HG02852 (cell line): ENCODE measurements around the gene IDE.

Source experiments
- ATAC-seq: cut with Tn5 transposase; IDR thresholded peaks from one replicate; pipeline ENCODE4 v1.9.1; 2021; ENCODE audit warnings: mild to moderate bottlenecking, moderate library complexity; ENCODE audit not compliant: unreplicated experiment

The IDE gene

GRCh38 chr10:92567952-92568600 lies 5.8 kb downstream of the IDE start:
- peak; percentile 85 for ATAC-seq

DNA sequence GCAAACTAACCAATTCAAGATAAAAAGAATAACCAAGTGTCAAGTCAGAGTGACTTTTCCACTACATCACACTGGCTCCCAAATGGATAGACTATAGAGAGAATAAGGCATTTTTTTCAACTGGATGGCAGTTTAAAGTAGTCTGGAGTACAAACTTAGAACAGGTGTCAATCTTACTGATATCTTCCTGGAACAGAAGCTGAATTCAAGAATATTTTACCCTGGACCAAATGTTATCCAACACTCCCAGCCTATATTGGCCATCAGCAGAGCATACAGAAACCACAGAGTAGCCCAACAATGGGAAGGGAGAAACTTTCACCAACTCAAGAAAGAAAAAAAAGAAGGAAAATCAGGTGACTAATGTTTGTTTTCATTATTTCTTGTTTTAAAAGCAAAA lies 11.5 kb downstream of the IDE start:
- ATAC-seq: no peak

DNA sequence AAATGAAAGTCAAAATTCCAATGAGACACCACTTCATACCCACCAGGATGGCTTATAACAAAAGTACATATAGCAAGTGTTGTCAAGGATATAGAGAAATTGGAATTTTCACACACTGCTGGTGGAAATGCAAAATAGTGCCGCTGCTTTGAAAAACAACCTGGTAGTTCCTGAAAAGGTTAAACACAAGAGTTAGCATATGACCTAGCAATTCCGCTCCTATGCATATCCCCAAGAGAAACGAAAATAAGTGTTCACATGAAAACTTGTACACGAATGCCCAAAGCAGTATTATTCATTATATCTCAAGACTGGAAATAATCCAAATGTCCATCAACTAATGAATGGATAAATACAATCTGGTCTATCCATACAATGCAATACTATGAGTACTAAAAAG lies 14.8 kb downstream of the IDE start:
- no peak for ATAC-seq

GRCh38 chr10:92553959-92554358 lies 19.9 kb downstream of the IDE start:
- ATAC-seq: no peak

DNA sequence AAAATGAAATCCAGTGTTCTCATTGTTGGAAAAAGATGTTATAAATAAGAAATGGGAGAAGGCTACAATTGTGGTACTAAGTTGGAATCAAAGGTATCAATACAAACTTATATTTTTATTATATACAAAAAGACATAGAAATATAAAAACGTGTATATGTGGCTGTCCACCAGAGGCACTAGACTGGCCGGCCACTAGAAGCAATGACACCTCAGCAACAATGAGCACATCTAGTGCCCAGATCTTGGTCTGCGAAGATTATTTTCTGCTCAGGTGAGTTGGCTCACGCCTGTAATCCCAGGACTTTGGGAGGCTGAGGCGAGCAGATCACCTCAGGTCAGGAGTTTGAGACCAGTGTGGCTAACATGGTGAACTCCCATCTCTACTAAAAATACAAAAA lies 21.6 kb downstream of the IDE start:
- ATAC-seq: peak; percentile 33

DNA sequence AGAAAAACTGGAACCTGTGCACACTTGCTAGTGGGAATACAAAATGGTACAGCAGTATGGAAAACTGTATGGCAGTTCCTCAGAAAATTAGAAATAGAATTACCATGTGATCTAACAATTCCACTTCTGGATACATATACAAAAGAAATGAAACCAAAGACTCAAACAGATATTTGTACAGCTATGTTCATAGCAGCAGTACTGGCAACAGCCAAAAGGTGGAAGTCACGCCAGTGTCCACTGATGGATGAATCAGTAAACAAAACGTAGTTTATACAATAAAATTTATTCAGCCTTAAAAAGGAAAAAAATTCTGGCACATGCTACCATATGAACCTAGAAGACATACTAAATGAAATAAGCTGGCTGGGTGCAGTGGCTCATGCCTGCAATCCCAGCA lies 23.0 kb downstream of the IDE start:
- ATAC-seq: no peak

GRCh38 chr10:92547676-92548075 lies 26.2 kb downstream of the IDE start:
- ATAC-seq: no peak

GRCh38 chr10:92545556-92545955 lies 28.3 kb downstream of the IDE start:
- no peak for ATAC-seq

GRCh38 chr10:92544296-92544695 lies 29.6 kb downstream of the IDE start:
- ATAC-seq: no peak

DNA sequence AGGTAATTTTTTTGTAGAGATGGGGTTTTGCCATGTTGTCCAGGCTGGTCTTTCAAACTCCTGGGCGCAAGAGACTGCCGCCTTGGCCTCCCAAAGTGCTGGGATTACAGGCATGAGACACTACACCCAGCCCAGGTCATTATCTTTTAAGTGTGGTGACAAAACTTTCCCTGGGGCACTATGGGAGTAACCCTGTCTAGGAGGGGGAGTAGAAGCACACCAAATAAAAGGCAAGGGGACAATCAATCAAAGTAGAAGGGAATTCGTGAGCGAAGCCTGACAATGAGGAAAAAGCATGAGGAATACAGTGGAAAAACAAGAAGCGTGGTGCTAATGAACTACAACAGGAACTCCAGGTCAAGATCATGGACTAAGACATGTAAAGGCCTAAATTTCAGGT lies 31.4 kb downstream of the IDE start:
- ATAC-seq: no peak

GRCh38 chr10:92541583-92541982 lies 32.3 kb downstream of the IDE start:
- ATAC-seq: no peak

GRCh38 chr10:92538231-92538958 lies 35.5 kb downstream of the IDE start:
- no peak for ATAC-seq

- no peak for ATAC-seq
These were observed 42.9 kb downstream of the IDE start for GRCh38 chr10:92530891-92531535.

GRCh38 chr10:92530421-92530820 lies 43.5 kb downstream of the IDE start:
- no peak for ATAC-seq

- no peak for ATAC-seq
These were observed 46.2 kb downstream of the IDE start for GRCh38 chr10:92527716-92528115.

GRCh38 chr10:92523639-92524038 lies 50.3 kb downstream of the IDE start:
- ATAC-seq: no peak

DNA sequence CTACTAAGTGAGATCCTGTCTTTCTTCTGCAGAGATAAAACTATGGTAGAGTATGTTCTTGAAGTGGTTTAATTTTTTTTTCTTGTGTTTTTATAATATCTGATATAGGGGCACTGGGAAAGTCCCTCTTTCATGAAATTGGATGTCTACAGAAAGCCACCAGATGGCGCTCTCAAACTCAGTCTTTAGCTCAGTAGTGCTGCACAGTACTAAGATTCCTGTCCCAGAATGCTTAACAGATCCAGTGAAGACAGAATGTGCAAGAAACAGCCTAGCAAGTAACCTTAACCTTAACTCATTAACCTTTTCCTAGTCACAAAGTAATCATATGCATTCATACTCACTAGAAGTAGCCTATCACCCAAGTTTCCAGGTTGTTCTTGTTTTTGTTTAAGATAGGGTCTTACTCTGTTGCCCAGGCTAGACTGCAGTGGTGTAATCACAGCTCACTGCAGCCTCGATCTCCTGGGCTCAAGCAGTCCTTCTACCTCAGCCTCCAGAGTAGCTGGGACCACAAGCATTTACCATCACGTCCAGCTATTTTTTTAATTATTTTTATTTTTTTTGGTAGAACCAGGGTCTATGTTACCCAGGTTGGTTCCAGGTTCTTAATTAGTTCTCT lies 56.7 kb downstream of the IDE start:
- ATAC-seq: peak; percentile 72

GRCh38 chr10:92508866-92509265 lies 65.0 kb downstream of the IDE start:
- ATAC-seq: no peak

DNA sequence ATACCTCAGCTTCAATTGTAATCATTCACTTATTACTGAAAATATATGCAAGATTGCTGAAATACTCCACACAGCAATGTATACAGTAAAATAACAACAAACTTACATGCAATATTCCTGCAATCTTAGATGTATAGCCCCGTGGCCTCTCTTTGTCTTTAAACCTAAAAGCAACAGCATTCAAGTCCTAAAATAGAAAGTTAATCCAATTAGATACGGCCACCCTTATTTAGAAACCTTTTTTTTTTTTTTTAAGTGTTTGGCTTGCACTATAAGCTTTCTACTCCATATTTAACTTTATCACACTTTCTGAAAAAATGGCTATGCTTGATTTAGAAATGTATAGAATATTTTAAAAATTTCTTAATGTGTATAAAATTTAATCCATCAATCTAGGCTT lies 67.6 kb downstream of the IDE start:
- ATAC-seq: no peak

GRCh38 chr10:92505044-92505443 lies 68.8 kb downstream of the IDE start:
- ATAC-seq: no peak

GRCh38 chr10:92502296-92502808 lies 71.5 kb downstream of the IDE start:
- ATAC-seq: no peak

DNA sequence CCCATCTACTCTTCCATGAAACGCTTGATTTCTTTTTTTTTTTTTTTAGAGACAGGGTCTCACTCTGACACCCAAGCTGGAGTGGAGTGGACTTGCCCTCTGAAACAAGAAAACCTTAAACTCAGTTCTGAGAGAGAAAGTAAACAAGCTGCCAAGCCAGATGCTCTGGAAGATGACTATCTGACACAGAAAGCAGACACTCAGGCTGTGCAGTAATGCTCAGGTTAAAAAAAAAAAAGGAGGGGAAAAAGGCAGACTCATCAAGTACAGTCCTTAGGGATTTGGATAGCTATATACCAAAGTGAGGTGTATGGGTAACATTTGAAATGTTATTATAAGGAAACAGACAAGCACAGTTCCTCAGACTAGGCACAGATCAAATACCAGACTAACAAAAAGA lies 80.5 kb downstream of the IDE start:
- ATAC-seq: no peak
